Measurements from ENCODE around the gene NT5DC1. TPM values are rescaled to one million over a fixed set of nuclear protein-coding genes. Genes with fewer than 3 reads are reported as not detected.

NT5DC1 gene
- total RNA-seq, 1 donor: 7.8 TPM

DNA sequence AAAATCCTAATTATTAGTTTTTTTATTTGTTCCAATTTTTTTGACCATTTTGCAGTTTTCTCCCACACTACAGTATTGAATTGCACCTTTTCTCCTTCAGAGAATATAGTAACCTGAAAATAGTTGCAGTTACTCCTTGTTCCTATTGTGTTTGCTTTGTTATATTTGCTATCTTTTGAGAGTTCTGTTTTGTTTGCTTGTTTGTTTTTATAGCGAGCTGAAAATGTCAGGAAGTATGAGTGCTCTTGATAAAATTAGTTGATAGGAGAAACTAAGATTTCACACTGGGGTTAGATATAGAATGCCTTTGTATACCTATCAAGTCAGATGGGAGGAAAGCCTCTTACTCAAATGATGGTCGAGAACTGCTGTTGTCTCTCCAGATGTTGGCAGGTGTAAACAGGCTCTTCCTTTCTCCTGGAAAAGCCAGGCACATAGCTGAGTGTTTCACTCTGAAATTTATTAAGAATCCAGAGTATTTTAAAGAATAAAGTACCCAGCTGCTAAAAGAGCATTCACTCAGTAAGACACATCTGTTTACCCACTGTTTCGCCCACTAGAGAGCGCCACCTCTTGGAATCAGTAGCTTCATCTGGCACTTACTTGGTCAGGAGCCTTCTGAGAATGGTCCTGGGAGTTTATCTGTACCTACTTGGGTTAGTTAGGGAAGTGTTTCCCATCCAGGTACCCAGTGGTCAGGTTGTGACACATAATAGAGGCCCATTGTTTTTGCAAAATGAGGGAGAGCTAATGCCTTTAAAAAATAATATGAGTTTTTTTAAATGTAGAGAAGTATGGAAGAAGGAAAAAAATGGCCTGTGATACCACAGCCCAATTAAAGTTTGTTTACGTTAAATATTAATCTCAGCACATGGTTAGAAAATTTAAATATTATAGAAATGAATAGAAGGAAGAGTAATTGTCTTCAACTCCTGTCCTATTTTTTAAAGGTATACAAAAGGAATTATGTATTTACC lies 11.2 kb downstream of the NT5DC1 start:
- H3K4me3 ChIP-seq (ENCODE audit: low read depth, low read length): no peak overlapping the region
- TF ChIP-seq, protein P1, sequence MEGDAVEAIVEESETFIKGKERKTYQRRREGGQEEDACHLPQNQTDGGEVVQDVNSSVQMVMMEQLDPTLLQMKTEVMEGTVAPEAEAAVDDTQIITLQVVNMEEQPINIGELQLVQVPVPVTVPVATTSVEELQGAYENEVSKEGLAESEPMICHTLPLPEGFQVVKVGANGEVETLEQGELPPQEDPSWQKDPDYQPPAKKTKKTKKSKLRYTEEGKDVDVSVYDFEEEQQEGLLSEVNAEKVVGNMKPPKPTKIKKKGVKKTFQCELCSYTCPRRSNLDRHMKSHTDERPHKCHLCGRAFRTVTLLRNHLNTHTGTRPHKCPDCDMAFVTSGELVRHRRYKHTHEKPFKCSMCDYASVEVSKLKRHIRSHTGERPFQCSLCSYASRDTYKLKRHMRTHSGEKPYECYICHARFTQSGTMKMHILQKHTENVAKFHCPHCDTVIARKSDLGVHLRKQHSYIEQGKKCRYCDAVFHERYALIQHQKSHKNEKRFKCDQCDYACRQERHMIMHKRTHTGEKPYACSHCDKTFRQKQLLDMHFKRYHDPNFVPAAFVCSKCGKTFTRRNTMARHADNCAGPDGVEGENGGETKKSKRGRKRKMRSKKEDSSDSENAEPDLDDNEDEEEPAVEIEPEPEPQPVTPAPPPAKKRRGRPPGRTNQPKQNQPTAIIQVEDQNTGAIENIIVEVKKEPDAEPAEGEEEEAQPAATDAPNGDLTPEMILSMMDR (IDR thresholded peaks at IDR 0.05; ENCODE audit: insufficient read depth, low read depth, low read length): peak; percentile 78
- DNase-seq (ENCODE audit: low read depth): peak; percentile 47

DNA sequence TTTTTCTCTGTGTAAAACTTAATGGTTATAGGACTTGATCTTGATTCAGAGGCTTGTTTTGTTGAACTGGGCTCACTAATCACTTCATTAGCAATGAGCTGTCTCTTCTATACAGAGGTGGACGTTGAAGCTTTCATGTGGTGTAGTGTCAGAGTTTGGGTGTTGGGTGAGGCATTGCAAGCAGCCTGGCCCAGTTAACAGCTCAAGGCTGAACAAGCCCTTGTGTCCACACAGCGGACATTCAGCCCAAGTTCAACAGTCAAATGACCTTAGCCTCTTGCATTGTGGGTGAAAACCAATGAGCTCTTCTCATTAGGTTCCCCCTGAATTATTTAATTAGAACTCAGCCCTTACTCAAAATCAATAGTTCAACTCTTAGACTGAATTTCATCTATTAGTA lies 12.7 kb downstream of the NT5DC1 start:
- no peak for DNase-seq (ENCODE audit: low read depth)
- no peak overlapping the region for H3K4me3 ChIP-seq (ENCODE audit: low read depth, low read length)
- TF ChIP-seq, protein P1 (IDR thresholded peaks at IDR 0.05; ENCODE audit: insufficient read depth, low read depth, low read length): no peak

DNA sequence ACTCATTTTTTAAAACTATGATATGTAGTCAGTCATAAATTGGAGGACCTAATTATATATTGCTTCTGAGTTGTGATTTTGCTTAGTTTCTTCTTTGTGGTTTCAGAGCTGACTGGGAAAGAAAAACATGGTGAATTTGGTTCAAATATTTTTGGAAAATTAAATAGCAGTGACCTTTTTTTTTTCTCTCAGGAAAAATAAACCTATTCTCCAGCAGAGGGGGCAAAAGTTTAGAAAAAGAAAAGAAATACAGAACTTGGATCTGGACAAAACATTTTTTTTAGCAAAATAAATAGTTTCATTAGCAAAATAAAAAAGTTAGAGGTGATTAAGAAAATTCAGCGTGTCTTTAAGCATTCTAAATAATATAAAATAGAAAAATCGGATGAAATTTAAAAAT lies 15.1 kb downstream of the NT5DC1 start:
- no peak overlapping the region for H3K4me3 ChIP-seq (ENCODE audit: low read depth, low read length)
- TF ChIP-seq, protein P1 (IDR thresholded peaks at IDR 0.05; ENCODE audit: insufficient read depth, low read depth, low read length): peak; percentile 48
- DNase-seq (ENCODE audit: low read depth): no peak

DNA sequence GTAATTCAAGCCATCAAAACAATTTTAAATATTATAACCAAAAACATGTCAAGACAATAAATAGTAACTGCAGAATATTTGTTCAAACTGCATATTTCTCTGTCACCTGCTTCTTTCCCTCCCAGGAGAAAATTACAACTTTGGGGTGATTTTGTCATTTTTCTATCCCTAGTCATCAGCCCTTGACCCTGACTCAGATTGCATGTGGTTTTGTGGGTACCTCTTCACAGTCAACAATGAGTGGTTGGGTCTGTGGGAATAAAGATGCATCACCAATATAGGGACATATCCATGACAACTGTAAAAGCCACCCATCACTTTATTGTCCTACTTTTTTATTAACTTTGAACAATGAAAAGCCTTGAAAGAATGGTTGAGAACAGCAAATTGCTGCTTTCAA lies 18.0 kb downstream of the NT5DC1 start:
- TF ChIP-seq, protein P1 (IDR thresholded peaks at IDR 0.05; ENCODE audit: insufficient read depth, low read depth, low read length): no peak
- no peak overlapping the region for H3K4me3 ChIP-seq (ENCODE audit: low read depth, low read length)
- no peak for DNase-seq (ENCODE audit: low read depth)

DNA sequence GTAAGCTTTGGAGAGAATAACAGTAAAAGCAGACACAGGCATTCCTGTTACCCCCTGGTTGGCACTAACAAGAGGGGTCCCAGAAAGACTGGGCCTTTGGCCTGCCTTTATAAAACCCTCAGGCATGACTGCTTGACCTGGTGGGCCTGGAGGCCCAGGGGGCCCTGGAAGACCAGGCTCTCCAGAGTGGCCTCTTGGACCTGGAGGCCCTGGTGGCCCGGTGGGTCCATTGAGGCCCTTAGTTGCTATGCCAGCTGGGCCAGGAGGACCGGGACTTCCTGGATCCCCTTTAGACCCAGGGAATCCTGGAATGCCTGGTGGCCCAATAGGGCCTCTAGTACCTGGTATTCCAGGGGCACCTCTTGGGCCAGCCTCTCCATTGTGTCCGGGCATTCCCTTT lies 19.8 kb downstream of the NT5DC1 start:
- no peak overlapping the region for H3K4me3 ChIP-seq (ENCODE audit: low read depth, low read length)
- DNase-seq (ENCODE audit: low read depth): no peak
- TF ChIP-seq, protein P1 (IDR thresholded peaks at IDR 0.05; ENCODE audit: insufficient read depth, low read depth, low read length): no peak

DNA sequence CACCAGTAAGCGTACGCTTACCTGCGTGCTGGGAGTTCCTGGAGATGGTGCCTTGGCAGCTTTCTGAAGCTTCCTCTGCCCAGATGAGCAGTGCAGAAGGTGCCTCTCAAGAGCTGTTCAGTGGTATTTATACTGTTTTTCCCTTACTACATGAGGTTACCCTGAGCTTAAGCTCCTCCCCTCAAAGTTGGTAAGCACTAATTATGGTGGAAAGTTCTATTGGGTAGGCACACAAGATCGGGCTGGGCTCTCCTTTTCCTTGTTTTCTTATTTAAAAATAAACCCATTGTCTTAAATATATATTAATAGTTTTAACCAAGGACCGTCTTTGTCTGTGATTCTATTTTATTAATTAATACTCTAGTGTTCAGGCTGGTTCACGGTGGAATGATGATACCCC lies 25.4 kb downstream of the NT5DC1 start, which contains the start of gene COL10A1:
Gene COL10A1 (minus strand): TSS at position 101 of the 400 bp plus-strand sequence. CDS start 640 bp downstream, outside the sequence.
- TF ChIP-seq, protein P1 (IDR thresholded peaks at IDR 0.05; ENCODE audit: insufficient read depth, low read depth, low read length): no peak
- DNase-seq (ENCODE audit: low read depth): no peak
- no peak within 1 kb of the TSS for H3K4me3 ChIP-seq (ENCODE audit: low read depth, low read length)
